Naive thymus-derived CD4-positive, alpha-beta T cell (primary cell): Measurements from ENCODE around the gene ACYP1. TPM values are rescaled to one million over a fixed set of nuclear protein-coding genes. Genes with fewer than 3 reads are reported as not detected.
A peak's percentile ranks its signal among the peaks of the same experiment; 100 is the strongest.

ENCODE experiments used
- ATAC-seq: fragments of 150-1000 bp; cut with Tn5 transposase; 2 replicates; pipeline ENCODE4 v1.10.0; 2021; ENCODE audit warnings: mild to moderate bottlenecking, moderate library complexity
- CTCF ChIA-PET: fragments of 350-600 bp; sonication (Branson Sonifier 250); formaldehyde crosslinking; loops from one replicate; lab custom pipeline; 2021; ENCODE audit warnings: antibody characterized with exemption; lab: Charles Lee
- POLR2A ChIA-PET: fragments of 350-600 bp; sonication (Branson Sonifier 250); formaldehyde crosslinking; loops from one replicate; lab custom pipeline; 2021; ENCODE audit warnings: antibody characterized with exemption, inconsistent platforms; lab: Charles Lee
- DNase-seq, 9 donors: peaks; one replicate each; pipeline versions ENCODE4 v3.0.0 to v3.0.0-alpha.2; 2020 to 2022; ENCODE audit warnings: mixed read lengths in 1 of 9
- H3K27ac ChIP-seq: one replicate; pipeline ENCODE4 v1.7.0; 2013; ENCODE audit warnings: mild to moderate bottlenecking, low read depth, low read length, moderate library complexity
- H3K27me3 ChIP-seq, 2 donors: one replicate each; pipeline ENCODE4 v1.7.0; 2013; ENCODE audit warnings: low read length in 2 of 2, mild to moderate bottlenecking in 2 of 2, moderate library complexity in 2 of 2; ENCODE audit not compliant: control insufficient read depth in 2 of 2, insufficient read depth in 2 of 2
- H3K36me3 ChIP-seq, 3 experiments: 1 replicate in 2 of 3; 2 replicates in 1 of 3; pipeline ENCODE4 v1.7.0; 2013; ENCODE audit warnings: low read length in 3 of 3, mild to moderate bottlenecking in 3 of 3, moderate library complexity in 1 of 3; ENCODE audit not compliant: insufficient read depth in 3 of 3, control insufficient read depth in 2 of 3
- H3K4me1 ChIP-seq, 2 donors: one replicate each; pipeline ENCODE4 v1.7.0; 2013; ENCODE audit warnings: low read length in 2 of 2, mild to moderate bottlenecking in 2 of 2, moderate library complexity in 1 of 2; ENCODE audit not compliant: control insufficient read depth in 2 of 2, insufficient read depth in 2 of 2
- H3K4me3 ChIP-seq: 2 replicates; pipeline ENCODE4 v1.7.0; 2013; ENCODE audit warnings: mild to moderate bottlenecking, low read length
- H3K9me3 ChIP-seq, 3 experiments: 1 replicate in 2 of 3; 2 replicates in 1 of 3; pipeline ENCODE4 v1.7.0; 2013; ENCODE audit warnings: low read length in 3 of 3; ENCODE audit not compliant: control insufficient read depth in 2 of 3
- H3K27ac Mint-ChIP-seq, 9 donors: one replicate each; pipeline ENCODE4 v1.8.0; 2020 to 2022; ENCODE audit warnings: mixed read lengths in 9 of 9, mild to moderate bottlenecking in 8 of 9, moderate library complexity in 5 of 9, inconsistent platforms in 2 of 9
- H3K27me3 Mint-ChIP-seq, 5 donors: one replicate each; pipeline ENCODE4 v1.8.0; 2021 to 2022; ENCODE audit warnings: mixed read lengths in 5 of 5, mild to moderate bottlenecking in 1 of 5
- H3K36me3 Mint-ChIP-seq, 5 donors: one replicate each; pipeline ENCODE4 v1.8.0; 2020 to 2022; ENCODE audit warnings: mixed read lengths in 5 of 5, mild to moderate bottlenecking in 3 of 5, inconsistent platforms in 1 of 5
- H3K4me1 Mint-ChIP-seq, 7 donors: one replicate each; pipeline ENCODE4 v1.8.0; 2020 to 2022; ENCODE audit warnings: mixed read lengths in 7 of 7, mild to moderate bottlenecking in 3 of 7, inconsistent platforms in 1 of 7
- H3K4me3 Mint-ChIP-seq, 10 donors: one replicate each; pipeline ENCODE4 v1.8.0; 2020 to 2022; ENCODE audit warnings: mild to moderate bottlenecking in 10 of 10, mixed read lengths in 10 of 10, moderate library complexity in 6 of 10, inconsistent platforms in 2 of 10
- H3K9me3 Mint-ChIP-seq, 11 donors: one replicate each; pipeline ENCODE4 v1.8.0; 2020 to 2022; ENCODE audit warnings: mixed read lengths in 11 of 11, mild to moderate bottlenecking in 4 of 11, inconsistent platforms in 1 of 11, moderate library complexity in 1 of 11
- intact Hi-C, 2 donors: fragments of 100-400 bp; cut with micrococcal nuclease; formaldehyde crosslinking; loops; one replicate each; pipeline ENCODE4 v1.15.1; 2023
- polyA plus RNA-seq, 2 donors: library from polyadenylated mRNA; unstranded; fragments of 300-500 nt; fragmentation: Illumina TruSeq; gene quantifications; one replicate each; pipeline ENCODE4 v1.2.3, GENCODE V29; 2021
- total RNA-seq, 6 experiments: library from RNA in 5 of 6; stranded (reverse) in 5 of 6; gene quantifications; 1 replicate in 5 of 6; 2 replicates in 1 of 6; pipeline ENCODE4 v1.2.3 and lab custom pipeline; 2021 to 2026

Gene ACYP1
- total and polyA plus RNA-seq, 7 experiments from 2014 or later, result 11.8 to 39.5 (median 17.9) TPM

DNA sequence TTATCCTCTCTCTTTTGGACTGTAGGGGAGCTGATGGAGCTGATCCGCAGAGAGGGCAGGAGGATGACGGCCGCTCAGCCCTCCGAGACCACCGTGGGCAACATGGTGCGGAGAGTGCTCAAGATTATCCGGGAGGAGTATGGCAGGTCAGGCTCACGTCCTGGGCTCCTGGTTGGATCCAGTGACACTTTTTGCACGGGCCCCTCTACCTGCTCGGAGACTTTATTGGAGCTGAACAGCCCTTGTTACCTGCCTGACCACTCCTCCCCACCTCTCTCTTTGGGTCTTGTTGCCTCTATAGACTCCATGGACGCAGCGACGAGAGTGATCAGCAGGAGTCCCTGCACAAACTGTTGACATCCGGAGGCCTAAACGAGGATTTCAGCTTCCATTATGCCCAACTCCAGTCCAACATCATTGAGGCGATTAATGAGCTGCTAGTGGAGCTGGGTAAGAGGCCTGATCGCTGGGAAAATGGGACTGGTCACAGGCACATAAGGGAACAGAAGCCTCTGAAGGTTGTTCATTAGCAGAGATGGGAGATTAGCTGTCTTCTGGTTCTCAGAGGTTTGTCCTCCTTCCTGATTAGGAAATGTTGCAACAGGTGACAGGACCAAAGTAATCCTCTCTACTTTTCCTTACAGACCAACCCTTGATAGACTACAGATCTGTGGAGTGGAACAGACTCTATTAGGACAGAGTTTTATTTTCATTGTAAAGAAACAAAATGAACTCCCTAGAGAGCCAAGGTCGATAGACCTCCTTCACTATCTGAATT, 60.4 kb downstream of the ACYP1 start:
- Mint-ChIP-seq H3K27me3 (peaks cover 0 to 5% (median 0%) of the 10 kb centered on the region in 5 donors), H3K9me3 (peaks cover 0 to 2% (median 0%) of the 10 kb centered on the region in 11 donors), H3K4me1 (peaks cover 23 to 51% (median 48%) of the 10 kb centered on the region in 7 donors), H3K27ac (peak overlapping the region; percentile 95 to 100 (median 97)), H3K4me3 (peak overlapping the region; percentile 78 to 99 (median 94)), H3K36me3 (peaks cover 12 to 48% (median 31%) of the 10 kb centered on the region in 5 donors)
- Histone ChIP-seq H3K36me3 (peaks cover 15 to 33% (median 20%) of the 10 kb centered on the region in 3 experiments), H3K27ac (peak overlapping the region; percentile 91), H3K9me3 (no peaks in the 10 kb centered on the region), H3K27me3 (no peaks in the 10 kb centered on the region), H3K4me1 (peaks cover 15 to 23% of the 10 kb centered on the region in 2 donors), H3K4me3 (peak overlapping the region; percentile 93)
- ATAC-seq (no peak), DNase-seq (peak in 3 of 9 donors; percentile 2 to 6 (median 3))
- CTCF ChIA-PET, result interaction anchor here (1.4 kb wide), 1 partner anchor 85 kb away, joined by 4 read pairs; no protein-coding TSS in a partner anchor
- intact Hi-C loops, result loop anchor here (2.0 to 5.0 kb wide), 10 partner anchors 61 to 1149 kb away; partner anchors contain the start of genes AREL1 (in 2 of the 2), FCF1 (in 2 of the 2), ABCD4 (in 1 of the 2) and ACYP1 (in 1 of the 2)
- POLR2A ChIA-PET, result interaction anchor here (0.9 to 1.9 kb wide), 8 partner anchors 11 to 152 kb away, joined by 3 to 6 read pairs (median 4); partner anchors contain the start of gene PROX2

Other genes starting within 250 kb of the ACYP1 start
- gene PROX2, start 187.9 kb downstream of the ACYP1 start, total RNA-seq, result under 1 TPM in 2 of 5 experiments, not detected in 3; 0.13 to 0.54 TPM
- under 1 TPM; 0.05 to 0.06 TPM for gene PROX2, start 187.9 kb downstream of the ACYP1 start, polyA plus RNA-seq
- gene DLST, start 182.1 kb downstream of the ACYP1 start, total RNA-seq, result 100 to 1,000 TPM in 2 of 5 experiments, 10 to 100 TPM in 3; 90.0 to 132 (median 96.5) TPM
- 1 to 10 TPM; 8.9 to 9.2 TPM for gene DLST, start 182.1 kb downstream of the ACYP1 start, polyA plus RNA-seq
- gene RPS6KL1, start 140.8 kb downstream of the ACYP1 start, total RNA-seq, result 10 to 100 TPM in 2 of 5 experiments, 1 to 10 TPM in 3; 3.0 to 12.8 (median 6.3) TPM
- 1 to 10 TPM; 2.0 to 4.0 TPM for gene RPS6KL1, start 140.8 kb downstream of the ACYP1 start, polyA plus RNA-seq
- under 1 TPM in 2 of 5 experiments, not detected in 3; 0.22 to 0.37 TPM for gene PGF, start 108.4 kb downstream of the ACYP1 start, total RNA-seq
- gene PGF, start 108.4 kb downstream of the ACYP1 start, polyA plus RNA-seq, result under 1 TPM in 1 of 2 donors, not detected in 1; 0.17 TPM
- gene EIF2B2, start 61.1 kb downstream of the ACYP1 start, total RNA-seq, result 10 to 100 TPM; 23.8 to 40.7 (median 26.1) TPM
- 10 to 100 TPM; 18.2 to 19.8 TPM for gene EIF2B2, start 61.1 kb downstream of the ACYP1 start, polyA plus RNA-seq
- 10 to 100 TPM; 19.9 to 26.7 (median 20.5) TPM for gene MLH3, start 12.6 kb downstream of the ACYP1 start, total RNA-seq
- 10 to 100 TPM; 11.4 to 15.6 TPM for gene MLH3, start 12.6 kb downstream of the ACYP1 start, polyA plus RNA-seq
- gene ZC2HC1C, start 5.6 kb upstream of the ACYP1 start, total RNA-seq, result 1 to 10 TPM in 1 of 5 experiments, not detected in 4; 1.7 TPM
- gene ZC2HC1C, start 5.6 kb upstream of the ACYP1 start, polyA plus RNA-seq, result under 1 TPM; 0.30 to 0.41 TPM
- 100 to 1,000 TPM in 2 of 5 experiments, 10 to 100 TPM in 3; 81.7 to 141 (median 84.7) TPM for gene NEK9, start 63.0 kb upstream of the ACYP1 start, total RNA-seq
- gene NEK9, start 63.0 kb upstream of the ACYP1 start, polyA plus RNA-seq, result 10 to 100 TPM; 16.6 to 17.2 TPM
- 100 to 1,000 TPM; 155 to 233 (median 171) TPM for gene TMED10, start 112.6 kb upstream of the ACYP1 start, total RNA-seq
- 100 to 1,000 TPM; 204 to 245 TPM for gene TMED10, start 112.6 kb upstream of the ACYP1 start, polyA plus RNA-seq
- gene FOS, start 214.8 kb upstream of the ACYP1 start, total RNA-seq, result 1,000 to 10,000 TPM in 2 of 5 experiments, 10 to 100 TPM in 2, 1 to 10 TPM in 1; 9.4 to 4,557 (median 14.4) TPM
- gene FOS, start 214.8 kb upstream of the ACYP1 start, polyA plus RNA-seq, result 10 to 100 TPM; 27.5 to 96.7 TPM